Activated CD4-positive, alpha-beta T cell treated with anti-CD3 and anti-CD28 coated beads, Interleukin-2, amount 50 U/mL, for 1 hour (primary cell): ENCODE measurements around the gene DIPK2B.
A peak's percentile ranks its signal among the peaks of the same experiment; 100 is the strongest.

Source experiments
- DNase-seq: peaks from one replicate; pipeline ENCODE4 v3.0.0-alpha.2; 2020

DIPK2B gene, protein sequence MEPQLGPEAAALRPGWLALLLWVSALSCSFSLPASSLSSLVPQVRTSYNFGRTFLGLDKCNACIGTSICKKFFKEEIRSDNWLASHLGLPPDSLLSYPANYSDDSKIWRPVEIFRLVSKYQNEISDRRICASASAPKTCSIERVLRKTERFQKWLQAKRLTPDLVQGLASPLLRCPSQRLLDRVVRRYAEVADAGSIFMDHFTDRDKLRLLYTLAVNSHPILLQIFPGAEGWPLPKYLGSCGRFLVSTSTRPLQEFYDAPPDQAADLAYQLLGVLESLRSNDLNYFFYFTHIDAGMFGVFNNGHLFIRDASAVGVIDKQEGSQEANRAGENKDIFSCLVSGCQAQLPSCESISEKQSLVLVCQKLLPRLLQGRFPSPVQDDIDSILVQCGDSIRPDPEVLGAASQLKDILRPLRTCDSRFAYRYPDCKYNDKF

DNA sequence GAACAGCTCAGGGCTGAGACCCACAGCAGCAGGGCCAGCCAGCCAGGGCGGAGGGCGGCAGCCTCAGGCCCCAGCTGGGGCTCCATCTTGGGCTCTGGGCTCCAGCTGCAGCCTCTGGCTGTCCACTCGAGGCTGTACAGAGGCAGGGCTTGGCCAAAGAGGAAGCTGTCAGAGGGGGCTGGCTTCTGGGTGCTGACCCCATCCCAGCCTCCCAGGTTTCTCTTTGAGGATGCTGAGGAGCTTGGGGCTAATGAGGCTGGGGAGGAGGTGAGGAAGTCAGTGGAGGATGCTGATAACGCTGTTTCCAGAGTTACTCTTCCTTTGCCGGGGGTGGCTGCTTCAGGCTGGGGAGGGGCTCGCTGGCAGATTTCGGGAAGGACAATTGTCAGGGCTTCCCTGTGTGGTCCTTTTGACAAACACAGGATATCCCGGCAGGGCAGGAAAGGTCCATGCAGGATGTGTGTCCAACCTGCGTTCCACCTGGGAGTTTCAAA lies at the start of gene DIPK2B:
TSS of gene DIPK2B (minus strand) at position 136 of the 494 bp plus-strand sequence. CDS start at position 86, 50 bp downstream.
- DNase-seq: no peak

DNA sequence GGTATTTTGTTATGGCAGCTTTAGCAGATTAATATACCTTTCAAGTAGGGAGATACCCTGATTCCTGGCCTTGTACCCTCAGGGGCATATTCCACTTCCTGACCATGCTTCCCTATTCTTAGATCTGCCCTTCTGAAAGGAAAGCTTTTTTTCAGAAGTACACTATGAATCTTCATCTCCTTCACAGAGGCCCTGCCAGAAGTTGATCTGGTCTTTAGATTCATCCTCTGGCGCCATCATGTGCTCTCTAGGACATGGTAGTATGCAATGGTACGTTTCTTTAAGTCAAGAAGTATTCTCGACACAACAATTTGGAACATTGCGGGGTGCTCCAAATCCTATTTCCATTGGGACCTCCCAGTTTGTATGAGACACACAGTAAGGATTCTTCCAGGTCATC lies 39.6 kb upstream of the DIPK2B start:
- no peak for DNase-seq

DNA sequence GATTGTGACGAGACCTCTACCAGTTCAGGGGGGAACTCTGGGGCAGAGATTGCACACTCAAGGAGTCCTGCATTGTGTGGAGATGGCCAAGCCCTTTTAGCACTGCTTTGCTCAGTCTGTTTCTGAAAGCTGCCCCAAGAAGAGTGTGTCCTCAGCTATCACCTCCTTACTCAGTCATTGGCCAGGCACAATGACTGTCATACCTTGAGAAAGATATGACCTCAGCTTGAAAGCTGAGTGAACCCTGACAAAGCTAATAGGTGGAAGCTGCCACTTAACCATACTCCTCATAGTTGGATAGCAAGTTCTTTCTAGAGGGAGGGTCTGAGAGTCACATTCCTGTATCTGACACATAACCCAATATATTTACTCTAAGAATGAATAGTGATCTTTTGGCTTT lies 37.8 kb upstream of the DIPK2B start:
- no peak for DNase-seq

DNA sequence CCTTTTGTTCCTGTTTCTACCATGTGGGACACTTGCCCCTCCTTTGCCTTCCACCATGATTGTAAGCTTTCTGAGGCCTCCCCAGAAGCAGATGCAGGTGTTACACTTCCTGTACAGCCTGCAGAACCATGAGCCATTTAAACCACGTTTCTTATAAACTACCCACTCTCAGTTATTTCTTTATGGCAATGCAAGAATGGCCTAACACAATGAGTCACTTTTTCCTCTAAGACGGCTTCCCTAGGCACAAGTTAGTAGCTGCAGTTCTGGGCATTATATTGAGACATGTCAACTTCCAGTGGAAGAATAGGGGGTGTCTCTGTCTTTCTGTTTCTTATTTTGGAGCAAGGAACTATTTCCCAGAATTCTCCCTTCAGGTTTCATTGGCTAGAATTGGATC lies 32.9 kb upstream of the DIPK2B start:
- no peak for DNase-seq

DNA sequence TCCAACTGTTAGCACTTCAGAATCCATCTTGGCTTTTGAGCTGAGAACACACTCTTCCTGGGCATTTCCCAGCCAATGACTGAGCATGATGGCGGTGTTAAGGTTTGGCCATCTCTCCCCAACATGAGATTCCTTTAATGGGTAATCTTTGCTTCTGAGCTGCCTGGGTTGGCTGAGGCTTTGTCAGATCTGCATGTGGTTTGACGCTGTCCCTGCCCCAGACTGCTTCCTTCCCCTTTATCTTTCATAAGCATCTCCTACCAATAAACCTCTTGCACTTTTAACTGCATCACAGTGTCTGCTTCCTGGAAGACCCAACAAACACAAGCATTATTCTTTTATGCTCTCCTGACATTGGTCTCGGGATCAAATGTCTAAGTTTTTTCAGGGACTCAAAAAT lies 31.5 kb upstream of the DIPK2B start:
- DNase-seq: peak; percentile 4

DNA sequence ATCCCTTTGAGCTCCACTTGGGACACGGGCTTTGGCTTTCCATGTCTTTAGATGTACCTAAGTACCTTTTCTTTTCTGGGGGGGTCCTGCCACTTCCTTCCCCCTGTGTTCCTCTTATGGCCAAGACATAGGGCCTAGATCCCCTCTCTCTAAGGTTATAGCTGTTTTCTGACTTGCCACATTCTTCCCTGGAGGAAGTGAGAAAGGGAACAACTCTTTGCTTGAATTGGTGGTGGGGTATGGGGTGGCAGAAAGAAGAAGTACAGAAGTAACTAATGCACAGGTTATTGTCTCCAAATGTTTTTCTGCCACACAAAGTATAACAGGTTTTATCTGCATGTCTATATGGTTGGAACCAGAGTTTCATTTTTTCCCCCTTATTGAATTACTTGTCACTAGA lies 29.7 kb upstream of the DIPK2B start:
- no peak for DNase-seq

DNA sequence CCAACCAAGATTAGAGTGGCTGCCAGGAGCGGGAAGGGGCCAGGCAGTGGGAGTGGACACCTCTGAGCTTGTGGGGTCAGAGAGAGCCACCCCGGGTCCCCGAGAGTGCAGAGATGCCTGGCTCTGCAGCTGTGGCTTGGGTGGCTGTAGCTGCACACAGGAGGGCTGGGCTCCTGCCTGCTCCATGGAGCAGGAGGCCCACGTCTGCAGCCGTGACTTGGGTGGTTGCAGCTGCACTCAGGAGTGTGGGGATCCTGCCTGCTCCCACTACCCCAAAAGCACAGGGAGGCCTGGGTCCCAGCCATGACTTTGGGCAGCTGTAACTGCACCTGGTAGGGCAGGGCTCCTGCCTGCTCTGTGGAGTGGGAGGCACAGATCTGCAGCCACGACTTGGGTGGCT lies 28.7 kb upstream of the DIPK2B start:
- no peak for DNase-seq

DNA sequence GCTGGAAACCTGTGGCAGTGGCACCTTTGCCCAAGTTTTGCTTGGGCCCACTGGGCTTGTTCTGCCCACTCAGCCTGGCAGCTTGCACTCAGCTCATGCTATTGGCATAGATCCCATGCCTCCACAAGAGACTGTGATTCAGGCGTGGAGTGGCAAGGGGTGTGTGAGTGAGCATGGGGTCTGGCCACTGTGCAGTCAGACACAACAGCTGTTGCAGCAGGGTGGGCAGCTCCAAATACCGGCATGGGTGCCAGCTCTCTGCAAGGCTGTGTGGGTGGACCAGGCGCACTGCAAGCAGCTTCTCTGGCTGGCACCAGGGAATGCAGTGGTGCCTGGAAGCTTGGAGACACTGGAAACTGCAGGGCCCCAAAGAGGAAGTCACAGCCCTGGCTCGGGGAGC lies 27.4 kb upstream of the DIPK2B start:
- DNase-seq: no peak

DNA sequence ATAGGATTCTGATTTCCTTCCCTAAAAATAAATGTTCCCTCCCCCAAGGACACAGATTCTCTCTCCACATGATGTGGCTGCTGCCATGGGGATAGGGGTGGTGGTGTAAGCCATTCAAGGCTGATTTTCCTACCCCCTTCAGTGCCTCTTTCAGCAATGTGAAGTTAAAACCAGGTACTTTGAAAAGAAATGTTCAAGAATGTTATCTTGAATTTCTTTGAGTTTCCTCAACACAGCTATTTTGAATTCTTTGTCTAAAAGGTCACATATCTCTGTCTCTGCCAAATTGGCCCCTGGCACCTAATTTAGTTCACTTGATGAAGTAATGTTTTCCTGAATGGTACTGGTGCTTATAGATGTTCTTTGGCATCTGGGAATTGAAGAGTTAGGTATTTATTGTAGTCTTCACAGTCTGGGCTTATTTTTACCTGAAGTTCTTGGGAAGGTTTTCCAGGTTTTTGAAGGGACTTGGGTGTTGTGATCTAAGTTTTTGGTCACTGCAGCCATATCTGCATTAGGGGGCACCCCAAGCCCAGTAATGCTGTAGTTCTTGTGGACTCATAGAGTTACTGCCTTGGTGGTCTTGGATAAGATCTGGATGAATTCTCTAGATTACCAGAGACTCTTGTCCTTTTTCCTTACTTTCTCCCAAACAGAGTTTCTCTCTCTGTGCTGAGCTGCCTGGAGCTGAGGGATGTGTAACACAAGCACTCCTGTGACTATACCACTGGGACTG lies 7.6 kb upstream of the DIPK2B start:
- DNase-seq: no peak

DNA sequence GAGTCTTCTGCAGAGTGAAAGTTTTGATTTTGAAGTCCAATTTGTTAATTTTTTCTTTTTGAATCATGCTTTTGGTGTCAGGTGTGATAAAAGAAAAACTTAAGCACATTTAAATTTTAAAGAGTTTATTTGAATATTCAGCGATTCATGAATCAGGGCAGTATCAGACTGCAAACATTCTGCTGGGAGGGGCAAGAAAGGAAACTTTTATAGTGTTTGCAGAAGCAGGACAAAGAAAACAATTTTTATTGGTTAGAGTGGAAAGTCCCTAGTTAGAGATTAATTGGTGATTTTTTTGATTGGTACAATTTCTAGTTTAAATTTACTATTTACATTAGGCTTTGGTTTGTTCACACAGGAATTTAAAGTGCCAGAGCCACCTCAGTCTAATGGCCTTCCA lies 1.5 kb upstream of the DIPK2B start:
- DNase-seq: no peak

DNA sequence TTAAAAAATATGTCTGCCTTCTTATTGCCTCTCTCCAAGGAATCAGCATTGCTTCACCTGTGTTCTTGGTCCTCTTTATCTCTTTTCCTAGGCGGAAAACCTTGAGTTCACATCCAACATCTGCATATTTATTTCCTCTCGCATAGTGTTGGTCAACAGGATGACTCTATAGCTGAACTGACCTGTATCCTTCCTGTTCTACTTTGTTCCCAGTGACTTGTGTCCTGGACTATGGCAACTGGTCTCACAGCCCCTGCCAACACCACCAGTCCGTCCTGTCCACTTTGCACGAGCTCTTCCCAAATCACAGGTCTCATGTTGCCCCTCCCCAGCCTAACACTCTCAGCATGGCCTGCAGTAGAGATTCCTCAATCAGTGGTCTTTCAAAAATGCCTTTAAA lies 2.0 kb downstream of the DIPK2B start:
- no peak for DNase-seq

DNA sequence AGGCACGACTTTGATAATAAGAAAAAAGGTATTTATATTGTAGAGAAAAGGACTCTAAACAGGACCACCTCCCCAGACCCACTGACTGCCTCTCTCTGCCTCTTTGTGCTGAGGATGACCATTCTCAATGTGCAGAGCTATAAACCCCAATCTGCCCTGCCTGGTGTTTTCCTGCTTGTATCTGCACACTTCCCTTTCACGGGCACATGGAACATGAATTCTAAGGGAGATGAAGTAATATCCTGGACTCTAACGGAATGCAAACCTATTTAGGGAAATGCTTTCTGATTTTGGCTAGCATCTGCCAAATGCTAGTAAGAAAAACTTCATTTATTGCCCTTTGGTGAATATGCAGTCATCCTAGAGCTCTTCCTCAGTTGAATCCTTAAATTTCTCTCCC lies 2.4 kb downstream of the DIPK2B start:
- DNase-seq: no peak

DNA sequence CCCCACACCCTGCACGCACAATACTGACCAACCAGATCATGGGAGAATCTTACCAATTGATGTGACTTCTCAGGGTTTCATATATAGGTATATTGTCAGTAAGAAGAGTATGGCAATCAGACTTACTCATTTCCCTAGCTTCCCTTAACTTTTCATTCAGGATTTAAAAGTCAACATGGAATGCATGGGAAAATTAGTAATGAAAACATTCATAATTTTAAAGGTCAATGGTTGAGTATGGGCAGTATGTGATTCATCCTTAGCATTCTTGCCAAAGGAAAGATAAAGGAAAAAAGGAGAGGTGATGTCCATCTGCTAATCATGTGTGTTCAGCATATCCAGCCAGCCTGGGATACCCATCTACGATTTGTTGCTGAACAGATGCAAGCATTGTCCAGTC lies 4.0 kb downstream of the DIPK2B start:
- no peak for DNase-seq

DNA sequence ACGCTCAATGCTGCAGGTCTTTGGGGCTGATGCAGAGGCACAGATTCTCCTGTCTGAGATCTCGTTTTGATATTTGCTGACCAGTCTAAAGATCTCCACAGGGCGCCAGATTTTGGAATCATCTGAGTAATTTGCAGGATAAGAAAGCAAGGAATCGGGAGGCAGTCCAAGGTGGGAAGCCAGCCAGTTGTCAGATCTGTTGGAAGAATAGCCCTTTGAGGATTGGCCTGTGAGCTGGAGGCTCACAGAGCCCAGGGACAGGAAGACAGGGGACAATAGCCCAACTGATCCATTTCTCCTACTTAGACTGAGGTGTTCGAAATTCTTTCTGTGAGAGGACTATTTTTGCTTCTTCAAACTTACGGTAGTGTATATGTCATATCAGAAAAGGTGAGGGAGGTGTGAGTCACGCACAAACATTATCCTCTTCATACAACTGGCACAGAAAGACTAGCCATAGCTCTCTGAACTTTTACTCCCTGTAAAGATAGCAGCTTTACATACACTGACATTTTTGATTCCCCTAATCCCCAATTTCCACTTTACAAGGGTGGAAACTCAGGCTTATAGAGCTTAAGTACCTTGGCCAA lies 8.8 kb downstream of the DIPK2B start:
- DNase-seq: no peak

DNA sequence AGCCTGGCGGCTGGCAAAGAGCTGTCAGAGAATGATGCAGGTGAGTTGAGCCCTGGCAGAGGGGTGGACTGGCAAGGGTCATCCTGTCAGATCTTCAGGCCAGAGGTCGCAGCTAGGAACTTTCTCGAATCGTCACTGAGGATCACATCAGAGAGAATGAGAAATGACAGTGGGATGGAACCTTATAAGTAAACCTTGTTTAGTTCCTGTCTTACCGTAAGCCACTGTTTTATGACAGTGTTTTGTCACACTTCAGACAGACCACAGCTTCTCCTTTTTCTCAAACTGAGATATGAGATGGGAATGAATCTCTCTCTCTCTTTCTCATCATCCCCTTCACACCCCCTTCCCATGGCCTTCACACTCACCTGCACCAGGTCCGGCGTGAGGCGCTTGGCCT lies 9.3 kb downstream of the DIPK2B start:
- DNase-seq: no peak

DNA sequence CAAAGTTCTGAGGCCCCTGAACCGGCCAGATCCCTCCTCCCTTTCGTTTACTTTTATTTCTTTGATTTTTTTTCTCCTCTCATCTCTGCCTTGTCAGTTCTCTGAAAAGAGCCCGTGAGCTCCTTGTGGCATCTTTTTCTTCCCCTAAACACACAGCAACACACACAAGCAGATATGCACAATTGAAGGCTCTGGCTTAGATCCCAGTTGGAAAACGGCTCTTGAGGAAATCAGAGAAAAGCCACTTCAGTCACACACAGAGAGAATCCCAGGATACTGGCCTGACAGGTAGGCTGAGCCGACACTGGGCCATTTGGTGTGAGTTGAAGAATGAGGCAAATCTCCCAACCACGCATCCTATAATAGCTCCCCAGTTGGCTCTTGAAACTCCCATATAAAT lies 12.9 kb downstream of the DIPK2B start:
- no peak for DNase-seq

DNA sequence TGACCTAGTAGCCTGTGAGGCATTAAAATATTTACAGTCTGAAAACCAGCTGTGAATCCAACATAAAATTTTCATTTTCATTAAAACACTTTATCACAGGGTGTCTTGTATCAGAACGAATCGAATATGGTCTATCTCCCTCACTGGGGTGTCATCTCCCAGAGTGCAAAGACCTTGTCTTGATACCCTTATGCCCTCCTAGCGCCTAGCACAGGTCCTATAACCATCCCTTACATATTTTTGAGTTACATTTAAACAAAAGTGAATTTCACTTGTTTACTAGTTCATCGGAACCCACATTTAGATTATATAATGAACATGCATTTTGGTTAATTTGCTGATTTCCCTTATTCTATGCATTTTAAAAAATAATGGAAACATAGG lies 14.0 kb downstream of the DIPK2B start:
- no peak for DNase-seq

DNA sequence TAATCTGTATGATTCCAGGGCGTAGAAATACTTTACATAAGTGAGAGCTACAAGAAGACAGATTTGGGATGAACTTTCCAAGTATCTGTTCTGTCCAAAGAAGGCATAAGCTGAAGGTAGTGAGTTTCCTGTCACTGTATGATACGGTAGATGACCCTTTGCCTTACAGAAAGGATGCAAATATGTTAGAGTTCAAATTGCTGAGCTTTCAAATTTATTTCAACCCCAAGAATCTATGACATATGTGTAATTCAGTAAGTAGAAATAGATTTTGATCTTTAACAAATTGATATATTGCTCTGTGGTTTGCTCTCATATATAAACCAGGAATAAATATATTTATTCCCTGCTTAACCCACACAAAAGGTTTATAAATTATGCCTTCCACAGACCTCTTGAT lies 16.5 kb downstream of the DIPK2B start:
- DNase-seq: no peak

DNA sequence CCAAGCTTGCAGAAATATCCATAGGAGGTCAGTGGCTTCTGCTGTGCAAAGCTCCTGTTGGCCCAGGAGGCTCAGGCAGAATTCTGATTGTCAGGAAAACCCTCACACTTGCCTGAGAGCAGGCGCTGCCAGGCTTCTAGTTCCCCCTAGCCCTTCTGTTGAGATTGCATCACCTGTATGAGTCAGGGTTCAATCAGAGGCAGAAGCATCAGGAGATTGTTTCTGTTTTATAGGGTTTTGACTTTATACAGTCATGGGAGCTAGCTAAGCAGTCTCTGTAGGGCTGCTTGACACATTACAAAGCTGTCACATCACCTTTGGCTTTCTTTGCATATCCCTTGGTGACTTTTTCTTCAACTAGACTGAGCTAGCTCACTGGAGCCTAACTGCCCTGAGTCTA lies 27.8 kb downstream of the DIPK2B start:
- DNase-seq: no peak

DNA sequence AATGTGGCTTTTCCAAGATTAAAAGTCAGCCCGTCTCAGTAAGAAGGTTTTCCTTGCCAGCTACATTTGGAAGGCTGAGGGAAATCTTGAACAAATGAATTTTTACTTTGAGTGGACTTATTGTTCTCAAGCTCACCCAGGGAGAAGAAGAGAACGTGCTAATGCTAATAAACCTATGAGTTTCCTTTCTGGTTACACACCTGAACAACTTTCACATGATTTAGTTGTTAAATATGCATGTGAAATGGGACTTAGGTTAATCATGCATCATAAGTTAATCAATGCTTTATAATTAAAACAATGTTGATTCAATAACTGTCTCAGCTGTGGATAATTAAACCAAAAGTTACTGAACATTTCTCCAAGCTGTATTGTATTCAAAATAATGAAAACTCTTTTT lies 33.9 kb downstream of the DIPK2B start:
- DNase-seq: no peak

DNA sequence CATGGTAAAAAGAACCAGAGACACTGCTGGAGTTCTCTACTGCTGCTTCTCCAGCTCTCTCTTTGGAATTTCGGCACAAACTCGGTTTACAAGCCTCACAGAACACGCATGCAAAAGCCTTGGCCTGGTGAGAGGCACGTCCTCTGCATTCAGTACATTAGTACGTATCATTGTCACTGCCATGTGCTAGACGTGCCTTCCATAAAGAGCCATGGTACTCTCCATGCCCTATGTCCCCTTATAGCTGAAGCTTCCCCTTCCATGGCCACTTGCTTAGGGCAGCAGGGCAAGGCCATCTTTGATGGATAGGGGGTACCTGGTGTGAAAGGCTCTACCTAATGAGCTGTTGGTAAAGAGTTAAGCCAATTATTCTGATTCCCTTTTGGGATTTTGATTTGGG lies 35.0 kb downstream of the DIPK2B start:
- no peak for DNase-seq

DNA sequence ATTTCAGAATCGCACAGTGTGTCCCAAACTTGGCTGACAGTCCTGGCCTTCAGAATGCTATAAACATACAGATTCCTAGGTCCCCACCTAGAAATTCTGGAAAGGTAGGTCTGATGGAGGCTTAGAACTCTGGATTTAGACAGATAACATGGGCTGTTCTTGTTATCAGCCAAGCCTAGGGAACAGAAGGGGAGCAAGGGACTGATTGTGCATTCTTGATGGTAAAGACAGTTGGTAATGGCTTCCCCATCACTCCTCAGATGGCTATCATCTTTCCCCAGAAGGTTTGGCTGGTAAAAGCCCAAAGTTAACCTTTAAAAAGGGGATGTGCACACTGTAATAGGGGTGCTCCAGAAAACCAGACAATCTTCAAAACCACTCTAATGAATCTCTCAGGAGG lies 35.7 kb downstream of the DIPK2B start:
- DNase-seq: no peak

DNA sequence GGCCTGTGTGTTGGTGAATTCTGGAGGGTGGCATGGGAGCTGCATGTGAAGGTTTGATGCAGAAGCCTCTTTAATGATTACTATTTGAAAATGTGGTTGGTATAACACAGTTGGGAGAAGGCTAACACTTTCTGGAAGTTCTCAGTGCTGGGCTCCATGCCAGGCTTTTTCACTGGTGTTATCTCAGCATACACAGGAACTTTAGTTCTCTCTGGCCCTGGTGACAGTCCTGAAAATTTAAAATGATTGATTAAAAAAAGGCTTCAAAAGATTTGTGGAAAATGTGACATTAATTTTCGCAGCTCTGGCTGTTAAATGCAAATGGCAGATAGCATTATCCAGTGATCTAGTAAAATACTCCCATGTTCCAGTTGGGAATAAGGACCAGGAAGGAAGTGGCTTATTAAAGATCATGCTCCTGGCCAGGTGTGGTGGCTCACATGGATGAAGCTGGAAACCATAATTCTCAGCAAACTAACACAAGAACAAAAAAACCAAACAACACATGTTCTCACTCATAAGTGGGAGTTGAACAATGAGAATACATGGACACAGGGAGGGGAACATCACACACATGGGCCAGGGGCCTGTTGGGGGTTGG lies 36.6 kb downstream of the DIPK2B start:
- no peak for DNase-seq

DNA sequence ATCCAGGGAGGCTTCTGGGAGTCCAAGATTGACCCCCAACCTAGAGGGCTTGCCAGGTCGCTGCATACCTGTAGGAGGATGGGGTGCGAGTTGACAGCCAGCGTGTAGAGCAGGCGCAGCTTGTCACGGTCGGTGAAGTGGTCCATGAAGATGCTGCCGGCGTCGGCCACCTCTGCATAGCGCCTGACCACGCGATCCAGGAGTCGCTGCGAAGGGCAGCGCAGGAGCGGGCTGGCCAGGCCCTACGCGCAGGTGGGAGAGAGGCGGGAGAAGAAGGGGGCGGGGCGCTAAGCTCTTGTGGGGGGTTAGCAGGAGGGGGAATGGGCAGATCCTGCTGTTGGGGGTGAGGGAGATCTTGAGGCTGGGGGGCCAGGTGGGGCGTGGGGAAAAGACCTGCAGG lies 43.0 kb downstream of the DIPK2B start:
- DNase-seq: no peak
